Measurements from ENCODE around the gene GPR152.
A peak's percentile ranks its signal among the peaks of the same experiment; 100 is the strongest.
"Not testable (repeated sequence)": the region's sequence is repeated elsewhere in the genome, so short reads cannot be mapped to it uniquely, and the experiment has no call there.

Gene GPR152

GRCh38 chr11:67486481-67487195, 34.1 kb upstream of the GPR152 start:
- FAIRE-seq = no peak

- FAIRE-seq = not testable (repeated sequence)
Observed at GRCh38 chr11:67485873-67486361, 33.4 kb upstream of the GPR152 start.

GRCh38 chr11:67484847-67485311, 32.4 kb upstream of the GPR152 start:
- FAIRE-seq = no peak

- FAIRE-seq = no peak
Observed at GRCh38 chr11:67483831-67484665, 31.5 kb upstream of the GPR152 start.

GRCh38 chr11:67482827-67483798, 30.6 kb upstream of the GPR152 start, which contains the start of gene AIP:
AIP (plus strand) TSS chr11:67483026; CDS start chr11:67483159, 133 bp downstream.
- peak; percentile 25 for FAIRE-seq

- FAIRE-seq = no peak
Observed at GRCh38 chr11:67482275-67482826, 29.8 kb upstream of the GPR152 start.

GRCh38 chr11:67477344-67478050, 25.0 kb upstream of the GPR152 start:
- FAIRE-seq = not testable (repeated sequence)

GRCh38 chr11:67476692-67477091, 24.2 kb upstream of the GPR152 start:
- not testable (repeated sequence) for FAIRE-seq

GRCh38 chr11:67472882-67473281, 20.4 kb upstream of the GPR152 start:
- no peak for FAIRE-seq

- no peak for FAIRE-seq
Observed at GRCh38 chr11:67470337-67471002, 17.9 kb upstream of the GPR152 start.

- FAIRE-seq = no peak
Observed at GRCh38 chr11:67469508-67469811, 16.9 kb upstream of the GPR152 start.

- no peak for FAIRE-seq
Observed at GRCh38 chr11:67468759-67469507, 16.4 kb upstream of the GPR152 start, which contains the start of gene TMEM134. TMEM134 (minus strand) TSS chr11:67469251; CDS start chr11:67469192, 59 bp downstream.

GRCh38 chr11:67468456-67468758, 15.9 kb upstream of the GPR152 start:
- no peak for FAIRE-seq

- no peak for FAIRE-seq
Observed at GRCh38 chr11:67468056-67468455, 15.5 kb upstream of the GPR152 start.

- no peak for FAIRE-seq
Observed at GRCh38 chr11:67466962-67467771, 14.6 kb upstream of the GPR152 start.

- no peak for FAIRE-seq
Observed at GRCh38 chr11:67466367-67466766, 13.8 kb upstream of the GPR152 start.

GRCh38 chr11:67465530-67465929, 13.0 kb upstream of the GPR152 start:
- not testable (repeated sequence) for FAIRE-seq

- no peak for FAIRE-seq
Observed at GRCh38 chr11:67465189-67465510, 12.6 kb upstream of the GPR152 start.

GRCh38 chr11:67464411-67465188, 12.1 kb upstream of the GPR152 start:
- FAIRE-seq = no peak
